Activated effector memory CD4-positive, alpha-beta T cell treated with Interleukin-2 at 50 U/mL for 16 hours (primary cell): Measurements from ENCODE around the gene SLC25A40.
"Not testable (repeated sequence)": the region's sequence is repeated elsewhere in the genome, so short reads cannot be mapped to it uniquely, and the experiment has no call there.

Experiments used
- DNase-seq: peaks from one replicate; pipeline ENCODE4 v3.0.0-alpha.2; 2020

Gene SLC25A40

GRCh38 chr7:87866533-87866932 is 9.6 kb downstream of the SLC25A40 start:
- DNase-seq = not testable (repeated sequence)

GRCh38 chr7:87866089-87866488 is 10.1 kb downstream of the SLC25A40 start:
- DNase-seq = no peak

- DNase-seq = no peak
Measured at GRCh38 chr7:87858417-87859100, 17.6 kb downstream of the SLC25A40 start.

GRCh38 chr7:87853237-87853864 is 22.8 kb downstream of the SLC25A40 start:
- DNase-seq = no peak

- DNase-seq = no peak
Measured at GRCh38 chr7:87852306-87852705, 23.9 kb downstream of the SLC25A40 start.

GRCh38 chr7:87850836-87851593 is 25.1 kb downstream of the SLC25A40 start:
- DNase-seq = no peak

- no peak for DNase-seq
Measured at GRCh38 chr7:87837597-87837996, 38.6 kb downstream of the SLC25A40 start.

- DNase-seq = no peak
Measured at GRCh38 chr7:87833130-87833529, 43.0 kb downstream of the SLC25A40 start.

GRCh38 chr7:87831097-87831496 is 45.1 kb downstream of the SLC25A40 start:
- no peak for DNase-seq

GRCh38 chr7:87828383-87828782 is 47.8 kb downstream of the SLC25A40 start:
- not testable (repeated sequence) for DNase-seq

GRCh38 chr7:87825369-87825768 is 50.8 kb downstream of the SLC25A40 start:
- DNase-seq = not testable (repeated sequence)

GRCh38 chr7:87822056-87822455 is 54.1 kb downstream of the SLC25A40 start:
- not testable (repeated sequence) for DNase-seq

GRCh38 chr7:87818336-87818735 is 57.8 kb downstream of the SLC25A40 start:
- no peak for DNase-seq

GRCh38 chr7:87816389-87816788 is 59.8 kb downstream of the SLC25A40 start:
- DNase-seq = no peak

- DNase-seq = no peak
Measured at GRCh38 chr7:87810726-87811125, 65.4 kb downstream of the SLC25A40 start.

GRCh38 chr7:87810130-87810529 is 66.0 kb downstream of the SLC25A40 start:
- no peak for DNase-seq

- DNase-seq = no peak
Measured at GRCh38 chr7:87806150-87806549, 70.0 kb downstream of the SLC25A40 start.

GRCh38 chr7:87797798-87798403 is 78.3 kb downstream of the SLC25A40 start:
- no peak for DNase-seq

- DNase-seq = no peak
Measured at GRCh38 chr7:87797395-87797794, 78.8 kb downstream of the SLC25A40 start.

- DNase-seq = no peak
Measured at GRCh38 chr7:87785368-87785995, 90.7 kb downstream of the SLC25A40 start.

GRCh38 chr7:87784424-87784823 is 91.7 kb downstream of the SLC25A40 start:
- DNase-seq = no peak
